Fibroblast of the aortic adventitia (primary cell): Measurements from ENCODE around the gene ZNF214. TPM values are rescaled to one million over a fixed set of nuclear protein-coding genes. Genes with fewer than 3 reads are reported as not detected.

Source experiments
- DNase-seq: peaks from one replicate; pipeline ENCODE4 v3.0.0-alpha.2; 2010; ENCODE audit warnings: low read depth
- H3K4me3 ChIP-seq: 2 replicates; pipeline ENCODE4 v1.5.1; 2011; ENCODE audit warnings: low read depth, mild to moderate bottlenecking, control low read depth, low read length, moderate library complexity
- total RNA-seq: library from RNA; depleted of rRNA; stranded (reverse); fragments of >200 nt; gene quantifications from 2 replicates; pipeline ENCODE4 v1.2.3, GENCODE V29; 2012; ENCODE audit warnings: low replicate concordance
- TF ChIP-seq, protein P1 (sequence below): IDR thresholded peaks from 2 replicates; pipeline ENCODE4 v1.5.1; 2011; ENCODE audit warnings: mild to moderate bottlenecking, low read length, control low read depth, inconsistent platforms; ENCODE audit not compliant: insufficient read depth

The ZNF214 gene
- total RNA-seq, 1 donor, result 5.2 TPM

DNA sequence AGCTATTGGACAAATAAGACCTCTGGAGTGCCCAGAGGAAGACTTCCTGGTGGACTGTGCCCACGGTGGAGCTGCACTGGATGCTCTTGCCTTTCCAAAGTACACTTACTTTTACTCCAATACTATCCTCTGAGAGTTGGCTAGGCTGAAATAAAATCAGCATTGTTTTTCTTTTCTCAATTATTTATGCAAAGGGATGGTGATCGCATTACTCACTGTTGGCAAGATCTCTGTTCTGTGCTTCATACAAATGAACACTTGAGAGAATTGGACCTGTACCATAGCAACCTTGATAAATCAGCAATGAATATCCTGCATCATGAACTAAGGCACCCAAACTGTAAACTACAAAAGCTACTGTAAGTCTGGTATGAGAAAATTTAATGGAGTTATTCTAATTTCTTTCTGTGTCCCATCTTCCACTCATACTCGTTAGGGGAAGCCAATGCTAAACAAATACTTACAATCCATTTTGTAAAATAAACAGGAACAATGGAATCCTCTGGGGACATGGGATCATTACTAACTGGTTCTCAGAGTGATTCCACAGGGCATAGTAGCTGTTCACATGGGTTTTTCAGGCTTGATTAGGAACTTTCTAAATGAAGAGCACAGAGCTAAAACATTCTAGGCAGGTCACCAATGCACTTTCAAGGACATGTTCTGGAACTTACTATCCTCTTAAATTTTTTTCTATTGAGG lies 26.5 kb upstream of the ZNF214 start:
- DNase-seq, result peak; percentile 87
- TF ChIP-seq, protein P1, sequence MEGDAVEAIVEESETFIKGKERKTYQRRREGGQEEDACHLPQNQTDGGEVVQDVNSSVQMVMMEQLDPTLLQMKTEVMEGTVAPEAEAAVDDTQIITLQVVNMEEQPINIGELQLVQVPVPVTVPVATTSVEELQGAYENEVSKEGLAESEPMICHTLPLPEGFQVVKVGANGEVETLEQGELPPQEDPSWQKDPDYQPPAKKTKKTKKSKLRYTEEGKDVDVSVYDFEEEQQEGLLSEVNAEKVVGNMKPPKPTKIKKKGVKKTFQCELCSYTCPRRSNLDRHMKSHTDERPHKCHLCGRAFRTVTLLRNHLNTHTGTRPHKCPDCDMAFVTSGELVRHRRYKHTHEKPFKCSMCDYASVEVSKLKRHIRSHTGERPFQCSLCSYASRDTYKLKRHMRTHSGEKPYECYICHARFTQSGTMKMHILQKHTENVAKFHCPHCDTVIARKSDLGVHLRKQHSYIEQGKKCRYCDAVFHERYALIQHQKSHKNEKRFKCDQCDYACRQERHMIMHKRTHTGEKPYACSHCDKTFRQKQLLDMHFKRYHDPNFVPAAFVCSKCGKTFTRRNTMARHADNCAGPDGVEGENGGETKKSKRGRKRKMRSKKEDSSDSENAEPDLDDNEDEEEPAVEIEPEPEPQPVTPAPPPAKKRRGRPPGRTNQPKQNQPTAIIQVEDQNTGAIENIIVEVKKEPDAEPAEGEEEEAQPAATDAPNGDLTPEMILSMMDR, result no peak
- no peak overlapping the region for H3K4me3 ChIP-seq

DNA sequence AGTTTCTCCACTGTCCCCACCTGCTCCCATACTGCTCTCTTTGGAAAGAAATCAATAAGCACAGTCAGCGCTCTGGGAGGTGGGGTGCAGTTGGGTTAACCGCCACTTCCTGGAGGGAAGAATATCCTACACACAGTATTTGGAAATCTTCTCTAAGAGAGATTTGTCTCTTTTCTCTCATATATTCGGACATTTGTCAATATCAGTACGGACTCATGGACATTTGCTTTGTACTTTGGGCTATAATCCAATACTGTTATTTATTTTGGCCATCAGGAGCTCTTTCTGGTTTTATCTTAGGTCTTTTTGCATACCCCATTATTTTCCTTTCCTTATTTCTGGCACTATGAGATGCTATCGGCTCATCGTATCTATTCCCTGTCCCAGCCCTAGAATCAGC lies 13.9 kb upstream of the ZNF214 start:
- TF ChIP-seq, protein P1, result no peak
- no peak overlapping the region for H3K4me3 ChIP-seq
- DNase-seq, result no peak

DNA sequence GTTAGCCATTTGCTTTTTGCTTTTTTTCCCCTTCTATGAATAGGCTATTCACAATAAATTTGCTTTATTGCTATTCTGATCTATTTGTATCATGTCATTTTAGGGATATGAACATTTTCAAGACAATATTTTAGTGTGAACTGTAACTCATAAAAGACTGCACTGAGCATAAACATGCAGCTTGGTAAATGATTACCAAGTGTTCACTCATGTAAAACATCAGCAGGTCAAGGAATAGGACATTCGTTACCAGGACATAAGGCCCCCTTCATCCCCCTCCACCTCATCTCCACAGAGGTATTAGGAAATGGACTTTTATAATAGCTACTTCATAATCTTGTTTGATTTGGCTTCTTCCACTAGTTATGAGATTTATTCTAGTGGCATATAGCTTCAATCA lies 12.5 kb upstream of the ZNF214 start:
- TF ChIP-seq, protein P1, result no peak
- no peak overlapping the region for H3K4me3 ChIP-seq
- DNase-seq, result no peak

DNA sequence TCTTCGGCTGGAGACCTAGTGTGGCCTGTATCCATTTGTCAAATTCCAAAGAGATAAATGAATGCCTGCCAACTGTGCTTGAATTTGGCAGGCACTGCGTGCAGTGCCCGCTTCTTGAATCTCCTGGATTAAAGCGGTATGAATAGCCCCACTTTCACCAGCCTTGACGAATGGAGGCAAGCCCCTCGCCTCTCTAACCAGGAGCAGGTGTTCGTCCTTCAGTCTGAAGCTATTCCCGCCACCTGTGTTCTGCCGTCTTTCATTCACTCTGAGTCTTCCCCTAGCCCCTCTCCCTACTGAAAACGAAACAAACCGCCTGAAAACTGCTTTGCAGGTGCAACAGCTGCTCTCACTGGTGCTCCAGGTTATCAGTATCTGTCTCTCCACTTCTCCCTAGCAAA lies 11.3 kb upstream of the ZNF214 start:
- no peak overlapping the region for H3K4me3 ChIP-seq
- no peak for DNase-seq
- TF ChIP-seq, protein P1, result no peak

DNA sequence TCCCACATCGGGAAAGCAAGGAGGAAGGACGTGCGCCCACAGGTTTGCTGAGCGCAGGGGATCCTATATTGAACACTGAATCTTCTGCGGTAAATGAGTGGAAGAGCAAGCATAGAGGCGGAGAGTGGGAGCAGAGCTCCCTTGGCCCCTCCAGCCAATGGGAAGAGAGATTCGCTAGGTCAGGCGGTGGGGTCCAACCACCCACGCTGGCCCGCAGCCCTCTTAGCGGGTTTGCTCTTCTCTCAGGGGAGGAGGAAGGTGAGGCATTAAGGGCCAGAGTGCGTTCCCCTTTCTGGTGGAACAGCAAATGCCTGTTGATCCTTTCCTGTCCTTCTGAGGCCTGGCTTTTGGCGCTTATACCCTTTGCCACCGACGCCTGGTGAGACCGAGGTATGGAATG lies 10.7 kb upstream of the ZNF214 start:
- no peak overlapping the region for H3K4me3 ChIP-seq
- TF ChIP-seq, protein P1, result no peak
- DNase-seq, result no peak

DNA sequence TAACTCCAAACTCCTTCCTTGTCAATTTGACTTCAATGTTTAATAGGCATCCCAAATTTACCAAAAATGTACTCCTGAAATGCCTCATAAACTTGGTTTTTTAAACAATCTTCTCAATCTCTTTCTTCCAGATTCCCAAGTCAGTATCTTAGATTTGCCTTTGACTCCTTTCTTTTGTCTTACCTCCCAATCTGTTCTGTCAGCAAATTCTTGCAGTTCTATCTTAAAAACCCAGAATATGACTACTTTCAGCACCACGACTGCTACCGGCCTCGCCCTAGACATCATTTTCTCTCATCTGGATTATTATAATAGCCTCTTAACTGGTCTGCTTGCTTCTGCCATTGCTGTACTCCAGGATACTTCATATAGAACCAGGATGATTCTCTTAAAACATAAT lies 8.0 kb upstream of the ZNF214 start:
- no peak overlapping the region for H3K4me3 ChIP-seq
- TF ChIP-seq, protein P1, result no peak
- no peak for DNase-seq

DNA sequence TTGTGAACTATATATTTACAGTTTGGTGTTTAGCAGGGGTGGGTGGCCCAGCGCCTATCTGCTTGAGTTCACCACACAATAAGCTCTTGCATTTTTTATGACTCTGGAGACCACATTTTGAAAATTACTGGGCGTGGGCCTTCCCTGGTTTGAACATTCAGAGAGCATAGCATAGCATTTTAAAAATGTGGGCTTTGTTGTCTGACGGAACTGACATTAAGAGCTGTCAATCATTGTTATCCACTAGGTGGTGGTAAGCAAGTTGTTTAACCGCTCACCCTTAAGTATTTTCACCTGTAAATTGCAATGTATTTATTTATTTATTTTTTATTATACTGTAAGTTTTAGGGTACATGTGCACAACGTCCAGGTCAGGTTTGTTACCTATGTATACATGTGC lies 1.2 kb upstream of the ZNF214 start:
- no peak for DNase-seq
- H3K4me3 ChIP-seq, result no peak overlapping the region
- TF ChIP-seq, protein P1, result no peak
